GM12865 (cell line): Measurements from ENCODE around the gene SIRT2.

ENCODE experiments used
- DNase-seq: peaks from one replicate; pipeline ENCODE4 v3.0.0; 2010; ENCODE audit warnings: low read depth
- H3K4me3 ChIP-seq: 2 replicates; pipeline ENCODE4 v1.5.1; 2011; ENCODE audit warnings: mild to moderate bottlenecking, low read depth, low read length, control low read depth
- TF ChIP-seq, protein P1 (sequence below): IDR thresholded peaks from 2 replicates; pipeline ENCODE4 v1.5.1; 2011; ENCODE audit warnings: low read length, control low read depth, low read depth, inconsistent platforms; ENCODE audit not compliant: insufficient read depth; ENCODE audit errors: missing control alignments

SIRT2 gene

GRCh38 chr19:38939957-38940356 lies 40.5 kb upstream of the SIRT2 start:
- H3K4me3 ChIP-seq, result no peak overlapping the region
- TF ChIP-seq, protein P1, sequence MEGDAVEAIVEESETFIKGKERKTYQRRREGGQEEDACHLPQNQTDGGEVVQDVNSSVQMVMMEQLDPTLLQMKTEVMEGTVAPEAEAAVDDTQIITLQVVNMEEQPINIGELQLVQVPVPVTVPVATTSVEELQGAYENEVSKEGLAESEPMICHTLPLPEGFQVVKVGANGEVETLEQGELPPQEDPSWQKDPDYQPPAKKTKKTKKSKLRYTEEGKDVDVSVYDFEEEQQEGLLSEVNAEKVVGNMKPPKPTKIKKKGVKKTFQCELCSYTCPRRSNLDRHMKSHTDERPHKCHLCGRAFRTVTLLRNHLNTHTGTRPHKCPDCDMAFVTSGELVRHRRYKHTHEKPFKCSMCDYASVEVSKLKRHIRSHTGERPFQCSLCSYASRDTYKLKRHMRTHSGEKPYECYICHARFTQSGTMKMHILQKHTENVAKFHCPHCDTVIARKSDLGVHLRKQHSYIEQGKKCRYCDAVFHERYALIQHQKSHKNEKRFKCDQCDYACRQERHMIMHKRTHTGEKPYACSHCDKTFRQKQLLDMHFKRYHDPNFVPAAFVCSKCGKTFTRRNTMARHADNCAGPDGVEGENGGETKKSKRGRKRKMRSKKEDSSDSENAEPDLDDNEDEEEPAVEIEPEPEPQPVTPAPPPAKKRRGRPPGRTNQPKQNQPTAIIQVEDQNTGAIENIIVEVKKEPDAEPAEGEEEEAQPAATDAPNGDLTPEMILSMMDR, result no peak
- no peak for DNase-seq

GRCh38 chr19:38933544-38933943 lies 34.1 kb upstream of the SIRT2 start:
- DNase-seq, result no peak
- no peak overlapping the region for H3K4me3 ChIP-seq
- TF ChIP-seq, protein P1, result no peak

DNA sequence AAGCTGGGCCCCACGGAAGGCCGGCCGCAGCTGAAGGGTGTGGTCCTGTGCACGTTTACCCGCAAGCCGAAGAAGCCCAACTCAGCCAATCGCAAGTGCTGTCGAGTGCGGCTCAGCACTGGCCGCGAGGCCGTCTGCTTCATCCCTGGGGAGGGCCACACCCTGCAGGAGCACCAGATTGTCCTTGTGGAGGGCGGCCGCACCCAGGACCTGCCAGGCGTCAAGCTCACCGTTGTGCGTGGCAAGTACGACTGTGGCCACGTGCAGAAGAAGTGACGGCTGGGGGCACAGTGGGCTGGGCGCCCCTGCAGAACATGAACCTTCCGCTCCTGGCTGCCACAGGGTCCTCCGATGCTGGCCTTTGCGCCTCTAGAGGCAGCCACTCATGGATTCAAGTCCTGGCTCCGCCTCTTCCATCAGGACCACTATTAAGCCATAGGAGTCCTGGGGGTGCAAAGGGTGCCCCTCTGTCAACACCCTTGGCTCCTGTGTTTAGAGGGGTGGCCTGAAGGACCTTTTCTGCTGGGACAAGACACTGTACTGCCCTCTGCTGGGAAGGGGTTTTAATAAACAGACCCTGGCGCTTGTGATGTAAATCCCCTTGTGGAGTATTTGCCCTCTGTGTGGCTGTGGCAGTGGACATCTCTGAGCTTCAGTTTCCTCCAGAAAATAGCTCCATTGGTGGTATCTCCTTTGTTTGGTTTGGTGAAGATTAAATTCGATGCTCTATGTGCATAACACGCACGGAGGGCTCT lies 33.2 kb upstream of the SIRT2 start:
- TF ChIP-seq, protein P1, result peak; percentile 41
- peak; percentile 72 for DNase-seq
- no peak overlapping the region for H3K4me3 ChIP-seq

DNA sequence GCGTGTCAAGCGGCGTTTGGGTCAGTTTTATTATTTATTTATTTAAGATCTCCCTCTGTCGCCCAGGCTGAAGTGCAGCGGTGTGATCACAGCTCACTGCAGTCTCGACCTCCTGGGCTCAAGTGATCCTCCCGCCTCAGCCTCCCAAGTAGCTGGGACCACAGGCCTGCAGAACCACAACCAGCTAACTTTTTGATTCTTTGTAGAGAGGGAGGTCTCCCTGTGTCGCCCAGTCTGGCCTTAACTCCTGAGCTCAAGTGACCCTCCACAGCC lies 32.0 kb upstream of the SIRT2 start:
- TF ChIP-seq, protein P1, result no peak
- H3K4me3 ChIP-seq, result peak overlapping the region; percentile 90
- DNase-seq, result no peak

DNA sequence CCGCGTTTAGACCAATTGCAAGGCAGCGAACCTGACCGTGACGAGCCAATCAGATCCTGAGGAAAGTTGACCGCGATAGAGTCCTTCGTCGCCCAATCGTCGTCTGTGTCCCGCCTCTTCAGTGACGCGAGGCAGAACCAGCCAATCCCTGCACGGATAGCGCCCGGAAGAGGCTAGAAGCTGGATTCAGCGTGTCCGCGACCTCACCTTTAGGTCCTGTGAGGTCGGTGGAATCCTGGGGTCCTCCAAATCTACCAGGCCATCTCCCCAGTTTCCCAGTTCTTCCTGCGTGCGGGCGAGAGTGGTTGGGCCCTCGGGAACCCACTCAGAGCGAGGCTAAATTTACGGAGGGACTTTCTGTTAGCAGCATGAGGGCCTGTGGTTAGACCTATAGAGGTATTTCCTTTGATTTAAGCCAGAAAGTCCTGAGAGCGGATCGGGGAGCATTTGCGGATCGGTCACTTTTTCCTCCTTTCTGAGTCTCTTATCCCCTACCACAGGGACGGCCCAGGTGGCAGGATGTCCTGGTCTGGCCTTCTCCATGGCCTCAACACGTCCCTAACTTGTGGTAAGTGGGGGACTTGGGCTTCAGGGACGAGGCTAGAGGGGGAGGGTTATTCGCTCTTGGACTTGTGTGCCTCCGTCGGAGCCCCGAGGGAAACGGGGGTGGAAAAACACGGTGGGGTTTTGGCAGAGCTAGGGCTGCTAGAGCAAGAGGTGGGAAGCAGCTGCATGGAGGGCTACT lies 31.5 kb upstream of the SIRT2 start, which contains the start of gene MRPS12:
MRPS12 (plus strand) TSS at position 169 of the 745 bp plus-strand sequence; CDS start at position 520, 351 bp downstream.
- peak within 1 kb of the TSS; percentile 90 for H3K4me3 ChIP-seq
- TF ChIP-seq, protein P1, result no peak
- peak; percentile 100 for DNase-seq

- peak; percentile 96 for DNase-seq
- TF ChIP-seq, protein P1, result peak; percentile 99
- peak within 1 kb of the TSS; percentile 90 for H3K4me3 ChIP-seq
These were observed 30.7 kb upstream of the SIRT2 start, which contains the start of gene SARS2 for GRCh38 chr19:38929929-38930775. Gene SARS2, minus strand, starts transcription at chr19:38930763. Its CDS starts 27 bp downstream, at chr19:38930736.
